ENCODE data around the gene CTNNBIP1. TPM values are rescaled to one million over a fixed set of nuclear protein-coding genes. Genes with fewer than 3 reads are reported as not detected.
A peak's percentile ranks its signal among the peaks of the same experiment; 100 is the strongest.

CTNNBIP1 gene
- total RNA-seq, 3 donors from 2014 or later (not counting 1 experiment from before 2014, with no cell fraction given) = 26.4 to 31.0 (median 29.8) TPM

- no peak overlapping the region for H3K4me3 ChIP-seq (ENCODE audit: low read length)
- no peaks in the 10 kb centered on the region for H3K27me3 Mint-ChIP-seq (ENCODE audit: low read depth in 2 of 2)
Observed at GRCh38 chr1:9825093-9826074, 84.7 kb downstream of the CTNNBIP1 start.

GRCh38 chr1:9824702-9825089 lies 85.4 kb downstream of the CTNNBIP1 start:
- intact Hi-C loops (cut with micrococcal nuclease) = loop anchor here (5.0 kb wide), 2 partner anchors 237 to 868 kb away; partner anchors contain the start of gene TMEM201
- peak overlapping the region; percentile 70 for H3K4me3 ChIP-seq (ENCODE audit: low read length)
- DNase-seq (no peak), ATAC-seq (no peak)
- peaks cover 35 to 40% of the 10 kb centered on the region in 2 donors for H3K4me1 Mint-ChIP-seq
- H3K27me3 Mint-ChIP-seq (ENCODE audit: low read depth in 2 of 2) = no peaks in the 10 kb centered on the region
- H3K4me3 Mint-ChIP-seq = peak overlapping the region; percentile 80
- H3K27ac ChIP-seq (ENCODE audit: low read length) = peak overlapping the region; percentile 77
- no peaks in the 10 kb centered on the region for H3K36me3 ChIP-seq (ENCODE audit: control insufficient read depth, insufficient read depth, low read length)
- H3K27ac Mint-ChIP-seq = peak overlapping the region; percentile 78 to 83
- H3K27me3 ChIP-seq (ENCODE audit: control insufficient read depth, insufficient read depth, low read length) = no peaks in the 10 kb centered on the region
- TF ChIP-seq CTCF (IDR thresholded peaks at IDR 0.05) = no peak
- WGBS (ENCODE audit: insufficient coverage) = 54% methylated on average over 12 of the region's 12 CpGs
- H3K36me3 Mint-ChIP-seq = no peaks in the 10 kb centered on the region
- no peaks in the 10 kb centered on the region for H3K9me3 Mint-ChIP-seq
- H3K9me3 ChIP-seq (ENCODE audit: control insufficient read depth, insufficient read depth, low read length) = no peaks in the 10 kb centered on the region
- H3K4me1 ChIP-seq (ENCODE audit: control insufficient read depth, insufficient read depth, low read length) = peaks cover 28% of the 10 kb centered on the region

More at GRCh38 chr1:9825093-9826074, 84.7 kb downstream of the CTNNBIP1 start:
- Mint-ChIP-seq H3K4me3 (peak overlapping the region; percentile 80), H3K4me1 (peaks cover 35 to 39% of the 10 kb centered on the region in 2 donors), H3K27ac (peak overlapping the region; percentile 78 to 83), H3K36me3 (no peaks in the 10 kb centered on the region), H3K9me3 (no peaks in the 10 kb centered on the region)
- TF ChIP-seq CTCF (IDR thresholded peaks at IDR 0.05) = no peak
- no peaks in the 10 kb centered on the region for H3K9me3 ChIP-seq (ENCODE audit: control insufficient read depth, insufficient read depth, low read length)
- H3K27me3 ChIP-seq (ENCODE audit: control insufficient read depth, insufficient read depth, low read length) = no peaks in the 10 kb centered on the region
- H3K4me1 ChIP-seq (ENCODE audit: control insufficient read depth, insufficient read depth, low read length) = peaks cover 28% of the 10 kb centered on the region
- intact Hi-C loops (cut with micrococcal nuclease) = no loop called here
- 38% methylated on average over 17 of the region's 17 CpGs for WGBS (ENCODE audit: insufficient coverage)
- DNase-seq (peak; percentile 26 to 70), ATAC-seq (peak in 2 of 3 donors; percentile 12 to 34)
- no peaks in the 10 kb centered on the region for H3K36me3 ChIP-seq (ENCODE audit: control insufficient read depth, insufficient read depth, low read length)
- H3K27ac ChIP-seq (ENCODE audit: low read length) = peak overlapping the region; percentile 27

- peak within 1 kb of the TSS; percentile 93 for H3K4me3 Mint-ChIP-seq
- H3K9me3 Mint-ChIP-seq = no peaks in the 10 kb centered on the region
- H3K27ac ChIP-seq (ENCODE audit: low read length) = peak within 1 kb of the TSS; percentile 77
- H3K27me3 Mint-ChIP-seq (ENCODE audit: low read depth in 2 of 2) = no peaks in the 10 kb centered on the region
- H3K27ac Mint-ChIP-seq = peak within 1 kb of the TSS; percentile 78 to 83
- peak; percentile 77 to 89 (median 85) for ATAC-seq
- H3K27me3 ChIP-seq (ENCODE audit: control insufficient read depth, insufficient read depth, low read length) = no peaks in the 10 kb centered on the region
- TF ChIP-seq CTCF (IDR thresholded peaks at IDR 0.05) = no peak
- intact Hi-C loops (cut with micrococcal nuclease) = loop anchor here (5.0 kb wide), 2 partner anchors 237 to 868 kb away; partner anchors contain the start of gene TMEM201
- WGBS (ENCODE audit: insufficient coverage) = 3% methylated on average over 93 of the region's 93 CpGs
- no peaks in the 10 kb centered on the region for H3K36me3 ChIP-seq (ENCODE audit: control insufficient read depth, insufficient read depth, low read length)
- no peaks in the 10 kb centered on the region for H3K36me3 Mint-ChIP-seq
- H3K9me3 ChIP-seq (ENCODE audit: control insufficient read depth, insufficient read depth, low read length) = no peaks in the 10 kb centered on the region
- H3K4me1 Mint-ChIP-seq = peaks cover 35 to 40% of the 10 kb centered on the region in 2 donors
- peak; percentile 76 to 92 for DNase-seq
- peak within 1 kb of the TSS; percentile 70 for H3K4me3 ChIP-seq (ENCODE audit: low read length)
- H3K4me1 ChIP-seq (ENCODE audit: control insufficient read depth, insufficient read depth, low read length) = peaks cover 28% of the 10 kb centered on the region
Observed at GRCh38 chr1:9823943-9824701, 85.9 kb downstream of the CTNNBIP1 start, which contains the start of gene CLSTN1. TSS of gene CLSTN1 (minus strand) at chr1:9823965. CDS start at chr1:9823733, 232 bp downstream.
